HuH-7.5 (cell line): ENCODE results near the gene VWCE.

Experiments
- DNase-seq: peaks from one replicate; pipeline ENCODE4 v3.0.0; 2011; ENCODE audit warnings: low spot score

Gene VWCE

GRCh38 chr11:61294717-61295595, at the start of gene VWCE:
Gene VWCE, minus strand, starts transcription at chr11:61295316. Its CDS starts 279 bp downstream, at chr11:61295037.
- peak; percentile 93 for DNase-seq

GRCh38 chr11:61343792-61344745, 49.0 kb upstream of the VWCE start:
- no peak for DNase-seq

- DNase-seq, result no peak
Measured at GRCh38 chr11:61342207-61342803, 47.2 kb upstream of the VWCE start.

- no peak for DNase-seq
Measured at GRCh38 chr11:61341706-61342105, 46.6 kb upstream of the VWCE start.

- DNase-seq, result no peak
Measured at GRCh38 chr11:61340979-61341378, 45.9 kb upstream of the VWCE start.

- peak; percentile 14 for DNase-seq
Measured at GRCh38 chr11:61339490-61339878, 44.4 kb upstream of the VWCE start.

- DNase-seq, result peak; percentile 13
Measured at GRCh38 chr11:61338783-61339489, 43.8 kb upstream of the VWCE start.

- DNase-seq, result no peak
Measured at GRCh38 chr11:61337706-61338470, 42.8 kb upstream of the VWCE start.

- peak; percentile 99 for DNase-seq
Measured at GRCh38 chr11:61336171-61336935, 41.2 kb upstream of the VWCE start.

- no peak for DNase-seq
Measured at GRCh38 chr11:61335355-61335710, 40.2 kb upstream of the VWCE start.

GRCh38 chr11:61334434-61335354, 39.6 kb upstream of the VWCE start:
- DNase-seq, result no peak

GRCh38 chr11:61333550-61334433, 38.7 kb upstream of the VWCE start:
- no peak for DNase-seq

- peak; percentile 98 for DNase-seq
Measured at GRCh38 chr11:61332797-61333549, 37.9 kb upstream of the VWCE start, which contains the start of the genes DDB1 and TKFC. Gene DDB1, minus strand, starts transcription at chr11:61333105. Its CDS starts 137 bp downstream, at chr11:61332968. Gene TKFC, plus strand, starts transcription at chr11:61333228. Its CDS starts 1,501 bp downstream, at chr11:61334729.

GRCh38 chr11:61332281-61332796, 37.2 kb upstream of the VWCE start:
- DNase-seq, result peak; percentile 65

- no peak for DNase-seq
Measured at GRCh38 chr11:61331651-61332050, 36.5 kb upstream of the VWCE start.

- DNase-seq, result no peak
Measured at GRCh38 chr11:61329871-61330270, 34.8 kb upstream of the VWCE start.

GRCh38 chr11:61328351-61328750, 33.2 kb upstream of the VWCE start:
- no peak for DNase-seq
